ACC112 (cell line): ENCODE measurements around the gene PTCSC3.

ENCODE experiments used
- H2AFZ ChIP-seq: fragments of 200-600 bp; sonication (generic); one replicate; pipeline ENCODE4 v1.6.0; 2017; ENCODE audit warnings: antibody characterized with exemption, low read length; ENCODE audit not compliant: unreplicated experiment
- H3K27ac ChIP-seq: fragments of 200-600 bp; sonication (generic); 2 replicates; pipeline ENCODE4 v1.5.1; 2014; ENCODE audit warnings: low read depth, mild to moderate bottlenecking, antibody characterized with exemption, low read length, moderate library complexity
- H3K27me3 ChIP-seq: fragments of 200-600 bp; sonication (generic); 2 replicates; pipeline ENCODE4 v1.6.1; 2014; ENCODE audit warnings: mild to moderate bottlenecking, antibody characterized with exemption, low read length, moderate library complexity, mixed read lengths; ENCODE audit not compliant: insufficient read depth
- H3K36me3 ChIP-seq: fragments of 200-600 bp; sonication (generic); 2 replicates; pipeline ENCODE4 v1.6.1; 2016; ENCODE audit warnings: mild to moderate bottlenecking, antibody characterized with exemption, low read length, moderate library complexity, mixed read lengths; ENCODE audit not compliant: insufficient read depth
- H3K4me1 ChIP-seq: fragments of 200-600 bp; sonication (generic); one replicate; pipeline ENCODE4 v1.6.1; 2016; ENCODE audit warnings: low read length, mixed read lengths; ENCODE audit not compliant: insufficient read depth, unreplicated experiment, control insufficient read depth
- H3K4me3 ChIP-seq: fragments of 200-600 bp; sonication (generic); 2 replicates; pipeline ENCODE4 v1.5.1; 2014; ENCODE audit warnings: mild to moderate bottlenecking, low read depth, low read length
- H3K79me2 ChIP-seq: fragments of 200-600 bp; sonication (generic); one replicate; pipeline ENCODE4 v1.6.0; 2016; ENCODE audit warnings: low read length; ENCODE audit not compliant: control insufficient read depth, unreplicated experiment, insufficient read depth

Gene PTCSC3

GRCh38 chr14:36176524-36176923 is at the start of gene PTCSC3:
TSS of gene PTCSC3 (minus strand) at chr14:36176722.
- Histone ChIP-seq H3K4me3 (no peak within 1 kb of the TSS), H3K27ac (no peak within 1 kb of the TSS), H3K36me3 (no peaks in the 10 kb centered on the region), H3K79me2 (no peaks in the 10 kb centered on the region), H3K4me1 (no peaks in the 10 kb centered on the region), H3K27me3 (peaks cover 60% of the 10 kb centered on the region), H2AFZ (no peak within 1 kb of the TSS)

- Histone ChIP-seq H3K36me3 (no peaks in the 10 kb centered on the region), H3K79me2 (no peaks in the 10 kb centered on the region), H3K4me3 (no peak overlapping the region), H3K27me3 (peaks cover 4% of the 10 kb centered on the region; the same call in 1 of the 2 replicates), H3K27ac (no peak overlapping the region), H2AFZ (no peak overlapping the region), H3K4me1 (peaks cover 42% of the 10 kb centered on the region)
Observed at GRCh38 chr14:36226164-36226563, 49.6 kb upstream of the PTCSC3 start.

GRCh38 chr14:36224176-36224575 is 47.7 kb upstream of the PTCSC3 start:
- Histone ChIP-seq H3K27ac (no peak overlapping the region), H3K27me3 (peaks cover 10% of the 10 kb centered on the region), H2AFZ (no peak overlapping the region), H3K4me3 (no peak overlapping the region), H3K79me2 (no peaks in the 10 kb centered on the region), H3K36me3 (no peaks in the 10 kb centered on the region), H3K4me1 (peaks cover 36% of the 10 kb centered on the region)

- H3K4me3 ChIP-seq: no peak overlapping the region
- H3K27me3 ChIP-seq: peaks cover 10% of the 10 kb centered on the region
- H2AFZ ChIP-seq: no peak overlapping the region
- no peaks in the 10 kb centered on the region for H3K79me2 ChIP-seq
- no peak overlapping the region for H3K27ac ChIP-seq
- no peaks in the 10 kb centered on the region for H3K36me3 ChIP-seq
- H3K4me1 ChIP-seq: peaks cover 32% of the 10 kb centered on the region
Observed at GRCh38 chr14:36223558-36223957, 47.0 kb upstream of the PTCSC3 start.

- no peak overlapping the region for H2AFZ ChIP-seq
- H3K4me1 ChIP-seq: peaks cover 26% of the 10 kb centered on the region
- H3K27me3 ChIP-seq: peaks cover 13% of the 10 kb centered on the region
- no peaks in the 10 kb centered on the region for H3K79me2 ChIP-seq
- H3K36me3 ChIP-seq: no peaks in the 10 kb centered on the region
- no peak overlapping the region for H3K27ac ChIP-seq
- no peak overlapping the region for H3K4me3 ChIP-seq
Observed at GRCh38 chr14:36222952-36223468, 46.5 kb upstream of the PTCSC3 start.

GRCh38 chr14:36222337-36222736 is 45.8 kb upstream of the PTCSC3 start:
- no peak overlapping the region for H3K27ac ChIP-seq
- H2AFZ ChIP-seq: no peak overlapping the region
- peaks cover 19% of the 10 kb centered on the region for H3K27me3 ChIP-seq
- H3K4me3 ChIP-seq: no peak overlapping the region
- H3K36me3 ChIP-seq: no peaks in the 10 kb centered on the region
- no peaks in the 10 kb centered on the region for H3K79me2 ChIP-seq
- peaks cover 19% of the 10 kb centered on the region for H3K4me1 ChIP-seq

- H3K4me1 ChIP-seq: peaks cover 7% of the 10 kb centered on the region
- H3K27ac ChIP-seq: no peak overlapping the region
- no peak overlapping the region for H3K4me3 ChIP-seq
- H3K79me2 ChIP-seq: no peaks in the 10 kb centered on the region
- no peak overlapping the region for H2AFZ ChIP-seq
- H3K36me3 ChIP-seq: no peaks in the 10 kb centered on the region
- peaks cover 31% of the 10 kb centered on the region for H3K27me3 ChIP-seq
Observed at GRCh38 chr14:36221112-36221511, 44.6 kb upstream of the PTCSC3 start.

GRCh38 chr14:36217732-36218131 is 41.2 kb upstream of the PTCSC3 start:
- H3K36me3 ChIP-seq: no peaks in the 10 kb centered on the region
- H3K79me2 ChIP-seq: no peaks in the 10 kb centered on the region
- H2AFZ ChIP-seq: no peak overlapping the region
- no peaks in the 10 kb centered on the region for H3K4me1 ChIP-seq
- H3K4me3 ChIP-seq: no peak overlapping the region
- H3K27ac ChIP-seq: no peak overlapping the region
- H3K27me3 ChIP-seq: peaks cover 47% of the 10 kb centered on the region

- peaks cover 47% of the 10 kb centered on the region for H3K27me3 ChIP-seq
- no peak overlapping the region for H3K4me3 ChIP-seq
- H3K27ac ChIP-seq: no peak overlapping the region
- no peaks in the 10 kb centered on the region for H3K36me3 ChIP-seq
- no peak overlapping the region for H2AFZ ChIP-seq
- no peaks in the 10 kb centered on the region for H3K79me2 ChIP-seq
- H3K4me1 ChIP-seq: no peaks in the 10 kb centered on the region
Observed at GRCh38 chr14:36217027-36217426, 40.5 kb upstream of the PTCSC3 start.

- Histone ChIP-seq H2AFZ (no peak overlapping the region), H3K27me3 (peaks cover 47% of the 10 kb centered on the region)
Observed at GRCh38 chr14:36215217-36215598, 38.7 kb upstream of the PTCSC3 start.

GRCh38 chr14:36214476-36215216 is 38.1 kb upstream of the PTCSC3 start:
- H3K79me2 ChIP-seq: no peaks in the 10 kb centered on the region
- no peak overlapping the region for H3K27ac ChIP-seq
- no peaks in the 10 kb centered on the region for H3K36me3 ChIP-seq
- H3K27me3 ChIP-seq: peaks cover 44% of the 10 kb centered on the region
- no peak overlapping the region for H2AFZ ChIP-seq
- no peak overlapping the region for H3K4me3 ChIP-seq
- no peaks in the 10 kb centered on the region for H3K4me1 ChIP-seq

More at GRCh38 chr14:36215217-36215598, 38.7 kb upstream of the PTCSC3 start:
- Histone ChIP-seq H3K4me1 (no peaks in the 10 kb centered on the region), H3K4me3 (no peak overlapping the region), H3K27ac (no peak overlapping the region), H3K36me3 (no peaks in the 10 kb centered on the region), H3K79me2 (no peaks in the 10 kb centered on the region)
